GM18868 (cell line): Measurements from ENCODE around the gene USP7.
"Not testable (repeated sequence)": the region's sequence is repeated elsewhere in the genome, so short reads cannot be mapped to it uniquely, and the experiment has no call there.

Source experiments
- ATAC-seq: cut with Tn5 transposase; IDR thresholded peaks from one replicate; pipeline ENCODE4 v1.9.1; 2021; ENCODE audit warnings: mild to moderate bottlenecking, moderate library complexity; ENCODE audit not compliant: unreplicated experiment

The USP7 gene

GRCh38 chr16:8849411-8850011 is 114.2 kb downstream of the USP7 start:
- no peak for ATAC-seq

- no peak for ATAC-seq
Measured at GRCh38 chr16:8848939-8849391, 114.7 kb downstream of the USP7 start.

DNA sequence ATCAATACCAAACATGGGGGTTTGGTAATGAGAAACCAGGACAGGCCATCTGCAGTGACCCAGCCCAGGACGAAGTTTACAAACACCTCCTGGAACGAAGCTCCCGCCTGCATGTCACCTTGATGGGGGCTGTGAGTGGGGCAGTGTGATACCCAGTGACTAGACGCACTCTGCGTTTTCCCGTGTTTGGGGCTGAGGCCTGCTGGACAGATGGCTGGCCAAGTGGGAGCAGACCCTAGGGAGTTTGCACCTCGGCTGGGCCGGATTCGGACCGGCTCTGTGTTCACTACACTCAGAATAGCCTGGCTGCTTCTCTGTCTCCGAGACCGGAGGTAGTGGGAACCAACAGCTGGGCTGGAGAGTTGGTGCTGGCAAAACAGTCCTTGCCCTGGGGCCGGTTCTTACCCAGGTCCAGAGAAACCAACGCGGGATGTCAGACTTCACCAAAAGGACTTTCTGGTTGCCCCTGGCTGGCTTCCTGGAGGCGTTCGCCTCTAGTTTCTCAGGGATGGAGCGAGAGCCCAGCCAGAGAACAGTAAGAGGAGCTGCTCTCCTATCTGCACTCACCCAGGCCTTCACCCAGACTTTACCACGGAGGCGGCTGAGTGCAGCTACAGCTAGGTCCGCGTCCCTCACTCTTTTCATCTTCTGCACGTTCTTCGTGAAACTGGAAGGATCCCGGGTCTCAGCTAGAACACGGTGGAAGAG is 115.3 kb downstream of the USP7 start:
- no peak for ATAC-seq

GRCh38 chr16:8847623-8848022 is 116.1 kb downstream of the USP7 start:
- ATAC-seq: no peak

GRCh38 chr16:8847145-8847544 is 116.6 kb downstream of the USP7 start:
- no peak for ATAC-seq

- ATAC-seq: no peak
Measured at GRCh38 chr16:8846401-8846932, 117.2 kb downstream of the USP7 start.

GRCh38 chr16:8845699-8846298 is 117.9 kb downstream of the USP7 start:
- ATAC-seq: no peak

GRCh38 chr16:8843296-8843695 is 120.4 kb downstream of the USP7 start:
- not testable (repeated sequence) for ATAC-seq
